Measurements from ENCODE around the gene ANK3.

The ANK3 gene

DNA sequence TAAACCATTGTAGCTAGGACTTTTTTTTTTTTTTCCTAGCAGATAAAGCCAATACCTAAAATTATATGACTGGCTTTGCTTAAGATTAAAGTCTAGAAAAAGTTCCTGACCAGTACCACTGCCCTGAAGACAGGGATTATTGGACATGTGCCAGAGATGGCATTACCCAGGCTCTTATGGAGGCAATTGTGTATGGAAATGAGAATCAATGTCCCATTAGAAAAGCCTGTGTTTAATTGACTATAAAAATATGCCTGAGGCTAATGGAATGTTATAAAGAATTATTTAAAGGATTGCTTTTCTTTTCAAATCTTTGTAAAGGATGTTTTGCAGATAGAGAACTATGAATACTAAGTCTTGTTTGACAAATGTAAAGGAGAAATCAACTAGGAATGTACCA, 196.7 kb downstream of the ANK3 start:
- TF ChIP-seq, protein P1, sequence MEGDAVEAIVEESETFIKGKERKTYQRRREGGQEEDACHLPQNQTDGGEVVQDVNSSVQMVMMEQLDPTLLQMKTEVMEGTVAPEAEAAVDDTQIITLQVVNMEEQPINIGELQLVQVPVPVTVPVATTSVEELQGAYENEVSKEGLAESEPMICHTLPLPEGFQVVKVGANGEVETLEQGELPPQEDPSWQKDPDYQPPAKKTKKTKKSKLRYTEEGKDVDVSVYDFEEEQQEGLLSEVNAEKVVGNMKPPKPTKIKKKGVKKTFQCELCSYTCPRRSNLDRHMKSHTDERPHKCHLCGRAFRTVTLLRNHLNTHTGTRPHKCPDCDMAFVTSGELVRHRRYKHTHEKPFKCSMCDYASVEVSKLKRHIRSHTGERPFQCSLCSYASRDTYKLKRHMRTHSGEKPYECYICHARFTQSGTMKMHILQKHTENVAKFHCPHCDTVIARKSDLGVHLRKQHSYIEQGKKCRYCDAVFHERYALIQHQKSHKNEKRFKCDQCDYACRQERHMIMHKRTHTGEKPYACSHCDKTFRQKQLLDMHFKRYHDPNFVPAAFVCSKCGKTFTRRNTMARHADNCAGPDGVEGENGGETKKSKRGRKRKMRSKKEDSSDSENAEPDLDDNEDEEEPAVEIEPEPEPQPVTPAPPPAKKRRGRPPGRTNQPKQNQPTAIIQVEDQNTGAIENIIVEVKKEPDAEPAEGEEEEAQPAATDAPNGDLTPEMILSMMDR (IDR thresholded peaks at IDR 0.05; ENCODE audit: borderline replicate concordance, insufficient read depth, low read depth, low read length) = no peak
- H3K4me3 ChIP-seq (ENCODE audit: low read depth, low read length) = no peak overlapping the region

DNA sequence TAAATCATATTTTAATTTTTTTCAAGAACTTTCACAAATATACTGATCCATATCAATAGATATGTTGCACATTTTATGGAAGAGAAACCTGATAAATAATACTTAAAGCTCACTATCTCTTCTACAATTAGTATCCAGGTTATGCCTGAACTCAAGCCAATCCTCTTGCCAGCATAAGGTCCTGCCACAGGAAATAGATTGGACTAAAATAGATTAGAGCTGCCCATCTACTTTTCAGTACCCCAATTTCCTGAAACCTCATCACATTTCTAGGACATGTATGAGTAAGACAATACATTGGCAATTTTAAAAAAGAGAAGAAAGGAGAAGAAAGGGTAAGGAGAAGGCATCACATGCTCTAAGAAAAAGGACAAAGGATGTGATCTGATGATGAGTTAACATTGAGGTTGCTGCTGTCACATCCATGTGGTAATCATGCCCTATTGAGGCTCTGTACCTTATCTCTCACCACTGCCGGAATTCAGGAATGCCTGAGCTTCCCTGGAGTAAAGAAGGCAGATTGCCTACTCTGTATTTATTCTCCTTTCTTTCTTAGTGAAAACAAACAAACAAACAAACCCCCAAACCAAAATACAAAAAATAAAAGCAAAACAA, 199.7 kb downstream of the ANK3 start:
- TF ChIP-seq, protein P1 (IDR thresholded peaks at IDR 0.05; ENCODE audit: borderline replicate concordance, insufficient read depth, low read depth, low read length) = no peak
- H3K4me3 ChIP-seq (ENCODE audit: low read depth, low read length) = no peak overlapping the region

DNA sequence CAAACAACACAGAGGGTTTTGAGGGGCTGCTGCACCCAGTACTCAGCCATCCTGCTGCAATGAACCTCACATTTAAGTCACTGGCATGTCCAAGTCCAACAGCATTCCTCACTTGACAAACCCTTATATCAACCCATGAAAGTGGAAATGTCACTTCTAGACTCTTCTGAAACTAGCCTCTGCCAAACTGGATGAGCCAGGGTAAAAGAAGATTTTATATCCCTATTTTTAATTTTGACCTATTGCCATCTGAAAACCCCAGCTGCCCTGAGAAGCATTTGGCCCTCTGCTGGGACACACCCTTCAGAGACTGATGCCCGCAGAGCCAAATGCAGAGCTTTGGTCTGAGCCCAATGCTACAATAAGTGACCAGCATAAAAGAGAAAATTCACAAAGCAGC, 201.1 kb downstream of the ANK3 start:
- TF ChIP-seq, protein P1 (IDR thresholded peaks at IDR 0.05; ENCODE audit: borderline replicate concordance, insufficient read depth, low read depth, low read length) = no peak
- H3K4me3 ChIP-seq (ENCODE audit: low read depth, low read length) = no peak overlapping the region

DNA sequence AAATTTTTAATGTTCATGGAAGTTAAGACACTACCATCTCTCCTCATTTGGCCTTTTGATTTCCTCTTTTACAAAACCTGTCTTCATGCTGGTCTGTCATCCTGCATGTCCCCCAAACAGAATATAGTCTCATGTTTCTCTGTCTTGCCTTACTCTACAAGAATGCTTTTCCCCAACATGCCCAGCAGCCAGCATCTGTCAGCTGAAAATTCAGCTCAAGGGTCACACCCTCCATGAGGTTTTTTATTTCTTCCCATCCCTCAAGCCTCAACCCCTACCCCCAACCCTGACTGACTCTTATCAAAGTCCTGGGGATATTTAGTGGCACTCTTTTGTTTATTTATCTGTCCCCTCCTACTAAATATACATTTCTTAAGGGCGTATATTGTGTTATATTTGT, 202.0 kb downstream of the ANK3 start:
- TF ChIP-seq, protein P1 (IDR thresholded peaks at IDR 0.05; ENCODE audit: borderline replicate concordance, insufficient read depth, low read depth, low read length) = no peak

DNA sequence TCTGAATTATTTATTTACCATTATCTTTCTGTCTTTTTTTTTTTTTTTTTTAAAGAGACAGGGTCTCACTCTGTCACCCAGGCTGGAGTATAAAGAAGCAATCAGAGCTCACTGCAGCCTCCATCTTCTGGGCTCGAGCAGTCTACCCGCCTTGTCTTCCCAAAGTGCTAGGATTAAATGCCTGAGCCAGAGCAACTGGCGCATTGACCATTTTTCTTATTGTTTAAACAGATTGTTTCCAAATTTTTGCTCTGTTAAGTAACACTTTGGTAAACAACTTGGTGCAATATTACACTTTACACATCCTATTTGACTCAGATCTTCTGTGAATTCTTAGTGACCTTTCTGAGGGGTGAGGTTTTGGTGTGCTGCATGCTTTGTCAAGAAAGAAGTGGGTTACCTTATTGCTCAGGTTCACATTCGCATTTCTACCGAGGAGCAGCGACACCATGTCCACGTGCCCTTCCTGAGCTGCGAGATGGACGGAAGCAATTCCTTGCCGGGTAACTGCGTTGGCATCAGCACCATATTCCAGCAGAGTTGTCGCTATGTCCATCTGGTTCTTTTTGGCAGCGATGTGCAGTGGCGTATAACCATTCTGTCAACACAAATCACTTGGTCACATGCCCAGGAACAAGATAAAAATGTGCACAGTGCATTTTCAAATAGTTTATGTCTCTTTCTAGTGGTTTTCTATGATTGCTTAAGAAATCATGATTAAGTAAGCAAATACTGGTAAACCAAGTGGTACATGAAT, 203.2 kb downstream of the ANK3 start:
- no peak overlapping the region for H3K4me3 ChIP-seq (ENCODE audit: low read depth, low read length)
- TF ChIP-seq, protein P1 (IDR thresholded peaks at IDR 0.05; ENCODE audit: borderline replicate concordance, insufficient read depth, low read depth, low read length) = no peak

More for the DNA sequence above, 202.0 kb downstream of the ANK3 start:
- H3K4me3 ChIP-seq (ENCODE audit: low read depth, low read length) = no peak overlapping the region

DNA sequence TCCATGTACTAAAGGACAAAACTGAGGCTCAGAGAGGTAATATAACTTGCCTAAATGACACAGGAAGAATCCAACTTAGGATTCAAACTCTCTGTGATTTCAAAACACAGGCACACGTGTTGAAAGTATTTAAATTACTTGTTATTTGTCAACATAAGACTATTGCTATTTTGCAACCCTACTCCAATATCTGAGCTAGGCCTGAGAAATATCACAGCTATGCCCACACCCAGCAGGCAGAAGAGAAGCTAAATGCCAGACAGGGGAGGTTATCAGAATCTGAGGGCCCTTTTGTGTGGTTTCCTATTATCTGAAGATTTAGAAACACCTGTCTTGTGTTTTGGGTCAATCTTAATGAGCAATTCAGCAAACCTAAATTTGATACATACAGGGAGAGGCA, 204.3 kb downstream of the ANK3 start:
- TF ChIP-seq, protein P1 (IDR thresholded peaks at IDR 0.05; ENCODE audit: borderline replicate concordance, insufficient read depth, low read depth, low read length) = no peak

DNA sequence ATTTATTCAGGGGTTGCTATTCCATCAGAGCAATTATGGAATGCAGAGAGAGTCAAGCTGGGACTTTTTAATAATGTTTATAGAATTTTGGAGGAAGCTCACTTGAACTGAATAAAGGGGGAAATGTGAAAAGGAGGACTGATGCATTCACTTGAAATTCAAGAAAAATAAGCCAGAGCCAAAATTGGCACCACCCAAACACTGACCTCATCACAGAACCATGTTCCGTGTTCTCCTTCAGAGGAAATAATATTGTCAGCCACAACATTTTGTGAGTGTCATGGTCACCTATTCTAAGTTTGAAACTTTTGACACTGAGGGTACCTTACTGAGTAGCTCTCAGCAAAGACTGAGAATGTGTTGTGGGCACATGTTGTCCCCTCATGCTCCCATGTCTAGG, 207.0 kb downstream of the ANK3 start:
- TF ChIP-seq, protein P1 (IDR thresholded peaks at IDR 0.05; ENCODE audit: borderline replicate concordance, insufficient read depth, low read depth, low read length) = no peak
- no peak overlapping the region for H3K4me3 ChIP-seq (ENCODE audit: low read depth, low read length)

More for the DNA sequence above, 204.3 kb downstream of the ANK3 start:
- H3K4me3 ChIP-seq (ENCODE audit: low read depth, low read length) = no peak overlapping the region

Measured in GM12875 (cell line).